Neural crest cell (in vitro differentiated cells): ENCODE measurements around the gene SPEG. TPM values are rescaled to one million over a fixed set of nuclear protein-coding genes. Genes with fewer than 3 reads are reported as not detected.
A peak's percentile ranks its signal among the peaks of the same experiment; 100 is the strongest.
"Not testable (repeated sequence)": the region's sequence is repeated elsewhere in the genome, so short reads cannot be mapped to it uniquely, and the experiment has no call there.

Experiments used
- DNase-seq: peaks from one replicate; pipeline ENCODE4 v3.0.0; 2021; ENCODE audit warnings: low read depth, mixed read lengths, low spot score
- H3K27ac Mint-ChIP-seq: one replicate; pipeline ENCODE4 v1.8.0; 2021; ENCODE audit warnings: mild to moderate bottlenecking, mixed read lengths; ENCODE audit not compliant: unreplicated experiment
- H3K27me3 Mint-ChIP-seq: 2 replicates; pipeline ENCODE4 v1.8.0; 2021; ENCODE audit warnings: low read depth, mild to moderate bottlenecking, mixed read lengths
- H3K36me3 Mint-ChIP-seq: 2 replicates; pipeline ENCODE4 v1.8.0; 2021; ENCODE audit warnings: low read depth, mild to moderate bottlenecking, mixed read lengths
- H3K4me1 Mint-ChIP-seq: 2 replicates; pipeline ENCODE4 v1.8.0; 2021; ENCODE audit warnings: mixed read lengths
- H3K4me3 Mint-ChIP-seq: one replicate; pipeline ENCODE4 v1.8.0; 2021; ENCODE audit warnings: mild to moderate bottlenecking, mixed read lengths
- H3K9me3 Mint-ChIP-seq: 2 replicates; pipeline ENCODE4 v1.8.0; 2021; ENCODE audit warnings: mixed read lengths
- CTCF ChIP-seq: fragments of 200-600 bp; sonication (generic); conservative IDR thresholded peaks from 2 replicates; pipeline ENCODE4 v1.5.0; 2021; ENCODE audit warnings: antibody characterized with exemption, mild to moderate bottlenecking
- total RNA-seq: library from RNA; stranded (reverse); gene quantifications from 2 replicates; pipeline ENCODE4 v1.2.1, GENCODE V29; 2021

SPEG gene
- total RNA-seq, 1 donor from 2014 or later = 13.4 TPM

- H3K36me3 Mint-ChIP-seq = no peaks in the 10 kb centered on the region
- H3K9me3 Mint-ChIP-seq = no peaks in the 10 kb centered on the region
- H3K4me1 Mint-ChIP-seq = peaks cover 18% of the 10 kb centered on the region
- H3K4me3 Mint-ChIP-seq = no peak overlapping the region
- DNase-seq = no peak
- TF ChIP-seq CTCF = no peak
- no peaks in the 10 kb centered on the region for H3K27me3 Mint-ChIP-seq
- H3K27ac Mint-ChIP-seq = no peak overlapping the region
Measured at GRCh38 chr2:219406861-219407230, 27.8 kb upstream of the SPEG start.

GRCh38 chr2:219407343-219407742, 27.3 kb upstream of the SPEG start:
- DNase-seq, H3K9me3 Mint-ChIP-seq, H3K36me3 Mint-ChIP-seq, H3K27ac Mint-ChIP-seq, H3K4me3 Mint-ChIP-seq, H3K27me3 Mint-ChIP-seq: not testable (repeated sequence)
- H3K4me1 Mint-ChIP-seq = peaks cover 14% of the 10 kb centered on the region

GRCh38 chr2:219408204-219408603, 26.4 kb upstream of the SPEG start:
- DNase-seq = no peak
- TF ChIP-seq CTCF = no peak
- H3K36me3 Mint-ChIP-seq = no peaks in the 10 kb centered on the region
- no peak overlapping the region for H3K27ac Mint-ChIP-seq
- peaks cover 6% of the 10 kb centered on the region for H3K4me1 Mint-ChIP-seq
- H3K27me3 Mint-ChIP-seq = no peaks in the 10 kb centered on the region
- no peak overlapping the region for H3K4me3 Mint-ChIP-seq
- no peaks in the 10 kb centered on the region for H3K9me3 Mint-ChIP-seq

- H3K4me1 Mint-ChIP-seq = peaks cover 6% of the 10 kb centered on the region
- DNase-seq = no peak
- H3K27ac Mint-ChIP-seq = no peak overlapping the region
- TF ChIP-seq CTCF = no peak
- H3K27me3 Mint-ChIP-seq = no peaks in the 10 kb centered on the region
- no peak overlapping the region for H3K4me3 Mint-ChIP-seq
- no peaks in the 10 kb centered on the region for H3K9me3 Mint-ChIP-seq
- no peaks in the 10 kb centered on the region for H3K36me3 Mint-ChIP-seq
Measured at GRCh38 chr2:219408631-219409030, 26.0 kb upstream of the SPEG start.

GRCh38 chr2:219409619-219410018, 25.0 kb upstream of the SPEG start:
- H3K9me3 Mint-ChIP-seq = no peaks in the 10 kb centered on the region
- H3K36me3 Mint-ChIP-seq = no peaks in the 10 kb centered on the region
- peak overlapping the region; percentile 29 for H3K27ac Mint-ChIP-seq
- no peak overlapping the region for H3K4me3 Mint-ChIP-seq
- no peak for DNase-seq
- peaks cover 6% of the 10 kb centered on the region for H3K4me1 Mint-ChIP-seq
- peaks cover 2% of the 10 kb centered on the region for H3K27me3 Mint-ChIP-seq
- TF ChIP-seq CTCF = no peak

- no peak for DNase-seq
- Mint-ChIP-seq H3K27me3 (peaks cover 2% of the 10 kb centered on the region), H3K4me3 (no peak overlapping the region), H3K4me1 (peaks cover 6% of the 10 kb centered on the region), H3K36me3 (no peaks in the 10 kb centered on the region), H3K27ac (no peak overlapping the region), H3K9me3 (no peaks in the 10 kb centered on the region)
- TF ChIP-seq CTCF = no peak
Measured at GRCh38 chr2:219410390-219410789, 24.3 kb upstream of the SPEG start.
